Measurements from ENCODE around the gene FSTL5. TPM values are rescaled to one million over a fixed set of nuclear protein-coding genes. Genes with fewer than 3 reads are reported as not detected.
"Not testable (repeated sequence)": the region's sequence is repeated elsewhere in the genome, so short reads cannot be mapped to it uniquely, and the experiment has no call there.

FSTL5 gene
- total and polyA plus RNA-seq, 2 experiments from 2014 or later, result 0.29 to 0.57 TPM

DNA sequence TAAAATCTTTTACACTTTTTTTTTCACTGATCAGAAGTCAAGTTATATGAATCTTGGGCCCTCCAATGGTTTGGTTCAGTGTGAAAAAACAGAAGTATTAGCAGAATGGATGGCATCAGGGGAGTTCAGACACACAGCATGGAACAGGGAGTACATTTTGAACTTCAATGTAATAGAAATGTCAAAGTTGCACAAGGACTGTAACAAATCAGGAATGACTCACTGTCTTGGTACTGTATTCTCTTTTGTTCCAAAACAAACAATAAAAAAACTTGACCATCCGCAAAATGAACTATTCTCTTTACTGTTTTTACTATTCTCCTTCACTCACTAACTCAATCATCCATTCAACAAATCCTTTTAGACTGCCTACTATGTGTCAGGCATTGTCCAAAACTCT, 401.0 kb downstream of the FSTL5 start:
- Histone ChIP-seq H3K79me2 (no peaks in the 10 kb centered on the region), H3K9me3 (ENCODE audit: low read depth) (no peaks in the 10 kb centered on the region), H2AFZ (no peak overlapping the region), H3K36me3 (replicated peaks; ENCODE audit: insufficient read depth, low read depth) (no peaks in the 10 kb centered on the region), H3K4me3 (no peak overlapping the region), H4K20me1 (ENCODE audit: insufficient read depth, poor library complexity, severe bottlenecking) (no peaks in the 10 kb centered on the region), H3K4me2 (no peak overlapping the region), H3K9me2 (replicated peaks; ENCODE audit: insufficient read depth) (no peaks in the 10 kb centered on the region), H3K27me3 (no peaks in the 10 kb centered on the region), H3K4me1 (ENCODE audit: insufficient read depth) (no peaks in the 10 kb centered on the region), H3K27ac (no peak overlapping the region)
- DNase-seq (ENCODE audit: low spot score), result no peak
- TF ChIP-seq EZH2 (IDR thresholded peaks at IDR 0.05; ENCODE audit: borderline replicate concordance) (no peak), EZH2phosphoT487 (IDR thresholded peaks at IDR 0.05; ENCODE audit: low read depth, severe bottlenecking, unreplicated experiment) (no peak)
- TF ChIP-seq, protein P1, sequence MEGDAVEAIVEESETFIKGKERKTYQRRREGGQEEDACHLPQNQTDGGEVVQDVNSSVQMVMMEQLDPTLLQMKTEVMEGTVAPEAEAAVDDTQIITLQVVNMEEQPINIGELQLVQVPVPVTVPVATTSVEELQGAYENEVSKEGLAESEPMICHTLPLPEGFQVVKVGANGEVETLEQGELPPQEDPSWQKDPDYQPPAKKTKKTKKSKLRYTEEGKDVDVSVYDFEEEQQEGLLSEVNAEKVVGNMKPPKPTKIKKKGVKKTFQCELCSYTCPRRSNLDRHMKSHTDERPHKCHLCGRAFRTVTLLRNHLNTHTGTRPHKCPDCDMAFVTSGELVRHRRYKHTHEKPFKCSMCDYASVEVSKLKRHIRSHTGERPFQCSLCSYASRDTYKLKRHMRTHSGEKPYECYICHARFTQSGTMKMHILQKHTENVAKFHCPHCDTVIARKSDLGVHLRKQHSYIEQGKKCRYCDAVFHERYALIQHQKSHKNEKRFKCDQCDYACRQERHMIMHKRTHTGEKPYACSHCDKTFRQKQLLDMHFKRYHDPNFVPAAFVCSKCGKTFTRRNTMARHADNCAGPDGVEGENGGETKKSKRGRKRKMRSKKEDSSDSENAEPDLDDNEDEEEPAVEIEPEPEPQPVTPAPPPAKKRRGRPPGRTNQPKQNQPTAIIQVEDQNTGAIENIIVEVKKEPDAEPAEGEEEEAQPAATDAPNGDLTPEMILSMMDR (IDR thresholded peaks at IDR 0.05; ENCODE audit: poor library complexity), result no peak
- WGBS (ENCODE audit: low lambda C conversion rate, missing lambda C conversion rate), result 77% methylated on average over 1 of the region's 1 CpG

DNA sequence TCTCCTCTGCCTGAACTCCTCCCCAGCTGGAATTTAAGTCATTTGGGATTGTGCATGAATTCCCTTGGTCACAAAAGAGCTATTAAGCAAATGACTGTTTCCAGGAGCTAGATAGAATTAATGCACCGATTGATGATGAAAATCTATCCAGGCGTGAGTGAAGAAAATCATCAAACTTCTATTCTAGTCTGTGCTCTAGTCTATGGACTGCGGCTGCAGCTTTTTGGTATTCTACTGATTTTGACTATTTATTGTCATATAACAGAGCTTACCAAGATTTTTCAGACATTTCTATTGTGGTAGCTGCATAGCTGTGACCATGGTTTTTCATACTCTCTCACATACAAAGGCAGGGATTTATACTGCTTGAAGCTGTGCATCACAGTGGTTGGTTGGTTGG, 403.8 kb downstream of the FSTL5 start:
- DNase-seq (ENCODE audit: low spot score), result no peak
- TF ChIP-seq EZH2 (IDR thresholded peaks at IDR 0.05; ENCODE audit: borderline replicate concordance) (no peak), EZH2phosphoT487 (IDR thresholded peaks at IDR 0.05; ENCODE audit: low read depth, severe bottlenecking, unreplicated experiment) (no peak)
- TF ChIP-seq, protein P1 (IDR thresholded peaks at IDR 0.05; ENCODE audit: poor library complexity), result no peak
- no peaks in the 10 kb centered on the region for H4K20me1 ChIP-seq (ENCODE audit: insufficient read depth, poor library complexity, severe bottlenecking)
- 92% methylated on average over 3 of the region's 3 CpGs for WGBS (ENCODE audit: low lambda C conversion rate, missing lambda C conversion rate)
- no peak overlapping the region for H3K4me3 ChIP-seq
- no peak overlapping the region for H2AFZ ChIP-seq
- no peaks in the 10 kb centered on the region for H3K9me3 ChIP-seq (ENCODE audit: low read depth)
- H3K27ac ChIP-seq, result no peak overlapping the region
- no peaks in the 10 kb centered on the region for H3K79me2 ChIP-seq
- H3K4me1 ChIP-seq (ENCODE audit: insufficient read depth), result no peaks in the 10 kb centered on the region
- no peaks in the 10 kb centered on the region for H3K9me2 ChIP-seq (replicated peaks; ENCODE audit: insufficient read depth)
- H3K36me3 ChIP-seq (replicated peaks; ENCODE audit: insufficient read depth, low read depth), result no peaks in the 10 kb centered on the region
- H3K4me2 ChIP-seq, result no peak overlapping the region
- H3K27me3 ChIP-seq, result no peaks in the 10 kb centered on the region

DNA sequence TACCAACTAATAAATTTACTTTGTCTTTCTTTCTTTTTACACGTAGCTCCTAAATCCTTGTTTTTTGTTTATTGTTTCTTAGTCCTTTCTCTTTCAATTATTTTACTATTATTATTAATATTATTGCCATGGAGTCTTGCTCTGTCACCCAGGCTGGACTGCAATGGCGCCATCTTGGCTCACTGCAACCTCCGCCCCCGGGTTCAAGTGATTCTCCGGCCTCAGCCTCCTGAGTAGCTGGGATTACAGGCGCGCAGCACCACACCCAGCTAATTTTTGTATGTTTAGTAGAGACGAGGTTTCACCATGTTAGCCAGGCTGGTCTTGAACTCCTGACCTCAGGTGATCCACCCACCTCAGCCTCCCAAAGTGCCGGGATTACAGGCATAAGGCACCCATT, 405.4 kb downstream of the FSTL5 start:
- H3K79me2 ChIP-seq; H4K20me1 ChIP-seq (ENCODE audit: insufficient read depth, poor library complexity, severe bottlenecking); H3K4me3 ChIP-seq; H2AFZ ChIP-seq; H3K36me3 ChIP-seq (replicated peaks; ENCODE audit: insufficient read depth, low read depth); H3K9me2 ChIP-seq (replicated peaks; ENCODE audit: insufficient read depth); H3K4me1 ChIP-seq (ENCODE audit: insufficient read depth); H3K27ac ChIP-seq; H3K4me2 ChIP-seq; H3K9me3 ChIP-seq (ENCODE audit: low read depth); DNase-seq (ENCODE audit: low spot score); H3K27me3 ChIP-seq: not testable (repeated sequence)
- 96% methylated on average over 9 of the region's 9 CpGs for WGBS (ENCODE audit: low lambda C conversion rate, missing lambda C conversion rate)

DNA sequence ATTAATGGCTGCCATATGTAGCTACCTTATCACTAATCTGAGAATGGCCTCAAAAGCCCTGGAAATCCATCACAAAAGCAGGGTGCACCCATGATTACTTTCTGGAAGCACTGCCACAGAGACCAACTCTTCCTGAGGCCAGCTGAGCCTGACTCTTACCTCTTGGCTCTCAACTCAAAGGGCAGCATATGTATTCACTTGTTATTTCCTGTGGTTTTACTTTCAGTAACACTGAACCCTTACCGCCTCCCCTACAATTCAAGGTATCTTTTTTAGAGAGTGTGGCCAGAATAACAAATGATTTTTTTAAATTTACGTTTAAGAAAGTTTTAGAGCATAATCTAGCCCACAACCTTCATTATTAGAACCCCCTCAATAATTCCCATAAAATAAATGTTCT, 434.9 kb downstream of the FSTL5 start:
- H3K4me2 ChIP-seq, result no peak overlapping the region
- H2AFZ ChIP-seq, result no peak overlapping the region
- no peaks in the 10 kb centered on the region for H3K79me2 ChIP-seq
- H3K9me3 ChIP-seq (ENCODE audit: low read depth), result no peaks in the 10 kb centered on the region
- H3K9me2 ChIP-seq (replicated peaks; ENCODE audit: insufficient read depth), result no peaks in the 10 kb centered on the region
- H3K27ac ChIP-seq, result no peak overlapping the region
- TF ChIP-seq EZH2phosphoT487 (IDR thresholded peaks at IDR 0.05; ENCODE audit: low read depth, severe bottlenecking, unreplicated experiment) (no peak), EZH2 (IDR thresholded peaks at IDR 0.05; ENCODE audit: borderline replicate concordance) (no peak)
- TF ChIP-seq, protein P1 (IDR thresholded peaks at IDR 0.05; ENCODE audit: poor library complexity), result no peak
- H3K36me3 ChIP-seq (replicated peaks; ENCODE audit: insufficient read depth, low read depth), result no peaks in the 10 kb centered on the region
- H4K20me1 ChIP-seq (ENCODE audit: insufficient read depth, poor library complexity, severe bottlenecking), result no peaks in the 10 kb centered on the region
- 80% methylated on average over 2 of the region's 2 CpGs for WGBS (ENCODE audit: low lambda C conversion rate, missing lambda C conversion rate)
- H3K4me1 ChIP-seq (ENCODE audit: insufficient read depth), result no peaks in the 10 kb centered on the region
- no peaks in the 10 kb centered on the region for H3K27me3 ChIP-seq
- DNase-seq (ENCODE audit: low spot score), result no peak
- H3K4me3 ChIP-seq, result no peak overlapping the region

Data from hepatocyte (in vitro differentiated cells).